Type B pancreatic cell (in vitro differentiated cells): ENCODE data around the gene SWI5. TPM values are rescaled to one million over a fixed set of nuclear protein-coding genes. Genes with fewer than 3 reads are reported as not detected.
"Not testable (repeated sequence)": the region's sequence is repeated elsewhere in the genome, so short reads cannot be mapped to it uniquely, and the experiment has no call there.

ENCODE experiments used
- DNase-seq: peaks from one replicate; pipeline ENCODE4 v3.0.0; 2021; ENCODE audit warnings: mixed read lengths; ENCODE audit not compliant: unreplicated experiment; ENCODE audit errors: extremely low spot score
- H3K27ac Mint-ChIP-seq: 2 replicates; pipeline ENCODE4 v1.8.0; 2021; ENCODE audit warnings: mild to moderate bottlenecking, mixed read lengths
- H3K27me3 Mint-ChIP-seq: 2 replicates; pipeline ENCODE4 v1.8.0; 2021; ENCODE audit warnings: mixed read lengths
- H3K36me3 Mint-ChIP-seq: 2 replicates; pipeline ENCODE4 v1.8.0; 2021; ENCODE audit warnings: mixed read lengths
- H3K4me1 Mint-ChIP-seq: one replicate; pipeline ENCODE4 v1.8.0; 2021; ENCODE audit warnings: mixed read lengths; ENCODE audit not compliant: unreplicated experiment
- H3K4me3 Mint-ChIP-seq: 2 replicates; pipeline ENCODE4 v1.8.0; 2021; ENCODE audit warnings: mild to moderate bottlenecking, mixed read lengths
- H3K9me3 Mint-ChIP-seq: 2 replicates; pipeline ENCODE4 v1.8.0; 2021; ENCODE audit warnings: mixed read lengths
- CTCF ChIP-seq: fragments of 200-600 bp; sonication (generic); conservative IDR thresholded peaks from 2 replicates; pipeline ENCODE4 v1.5.0; 2021; ENCODE audit warnings: antibody characterized with exemption, mild to moderate bottlenecking
- long read RNA-seq: library from polyadenylated mRNA; unstranded; transcript quantifications from one replicate; pipeline ENCODE4 v2.0.0, GENCODE V29; 2020
- total RNA-seq: library from RNA; stranded (reverse); gene quantifications from 2 replicates; pipeline ENCODE4 v1.2.1, GENCODE V29; 2021; ENCODE audit warnings: low replicate concordance

Gene SWI5
- 23.0 and 25.1 TPM in 2 replicates for total RNA-seq
- long read RNA-seq, transcript SWI5-201 (5 exons, 980 nt) = minor isoform, 9 of 25 reads
- long read RNA-seq, transcript SWI5-203 (5 exons, 763 nt) = major isoform, 13 of 25 reads
- long read RNA-seq, partial matches to known transcripts = 1 of 25 reads
- long read RNA-seq, other reads (novel, unspliced or antisense) = 0 of 25 reads

- peak within 1 kb of the TSS; percentile 85 for H3K27ac Mint-ChIP-seq
Measured at GRCh38 chr9:128276008-128276573, at the start of gene SWI5. Gene SWI5 (plus strand): TSS chr9:128276276.

DNA sequence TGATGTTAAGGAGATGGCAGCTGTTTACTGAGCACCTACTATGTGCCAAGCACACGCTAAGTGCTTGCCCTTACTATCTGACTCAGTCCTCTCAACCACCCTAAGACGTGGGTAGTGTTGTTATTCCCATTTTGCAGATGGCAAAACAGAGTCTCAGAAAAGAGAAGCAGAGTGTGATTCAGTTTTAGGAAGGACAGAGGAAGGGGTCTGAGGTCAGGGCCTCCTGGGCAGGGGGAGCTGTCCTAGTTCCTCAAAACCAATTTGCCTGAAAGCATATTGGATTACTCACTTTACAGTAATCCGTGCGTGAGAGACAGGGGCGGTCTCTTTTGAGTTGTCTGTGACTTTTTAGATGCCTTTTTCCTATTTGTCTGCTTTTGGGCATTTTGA, 49.7 kb upstream of the SWI5 start:
- no peaks in the 10 kb centered on the region for H3K27me3 Mint-ChIP-seq
- peaks cover 10% of the 10 kb centered on the region for H3K36me3 Mint-ChIP-seq
- no peak for TF ChIP-seq CTCF
- DNase-seq = no peak
- no peak overlapping the region for H3K4me3 Mint-ChIP-seq
- H3K9me3 Mint-ChIP-seq = no peaks in the 10 kb centered on the region
- no peaks in the 10 kb centered on the region for H3K4me1 Mint-ChIP-seq
- no peak overlapping the region for H3K27ac Mint-ChIP-seq

More at GRCh38 chr9:128276008-128276573, at the start of gene SWI5:
- peak; percentile 100 for DNase-seq
- H3K36me3 Mint-ChIP-seq = peaks cover 12% of the 10 kb centered on the region
- H3K4me1 Mint-ChIP-seq = peaks cover 32% of the 10 kb centered on the region
- peak within 1 kb of the TSS; percentile 94 for H3K4me3 Mint-ChIP-seq
- no peaks in the 10 kb centered on the region for H3K27me3 Mint-ChIP-seq
- no peak for TF ChIP-seq CTCF
- H3K9me3 Mint-ChIP-seq = no peaks in the 10 kb centered on the region

DNA sequence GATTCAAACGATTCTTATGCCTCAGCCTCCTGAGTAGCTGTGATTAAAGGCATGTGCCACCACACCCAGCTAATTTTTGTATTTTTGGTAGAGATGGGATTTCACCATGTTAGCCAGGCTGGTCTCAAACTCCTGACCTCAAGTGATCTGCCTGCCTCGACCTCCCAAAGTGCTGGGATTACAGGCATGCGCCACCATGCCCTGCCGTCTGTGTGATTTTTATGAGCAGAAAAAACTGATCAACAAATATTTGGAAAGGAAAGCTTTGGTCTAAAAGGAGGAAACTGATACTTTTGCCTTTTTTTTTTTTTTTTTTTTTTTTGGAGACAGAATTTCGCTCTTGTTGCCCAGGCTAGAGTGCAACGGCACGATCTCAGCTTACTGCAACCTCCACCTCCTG, 45.2 kb upstream of the SWI5 start:
- not testable (repeated sequence) for H3K27me3 Mint-ChIP-seq, DNase-seq, H3K4me3 Mint-ChIP-seq, H3K4me1 Mint-ChIP-seq, H3K36me3 Mint-ChIP-seq, H3K27ac Mint-ChIP-seq, H3K9me3 Mint-ChIP-seq

DNA sequence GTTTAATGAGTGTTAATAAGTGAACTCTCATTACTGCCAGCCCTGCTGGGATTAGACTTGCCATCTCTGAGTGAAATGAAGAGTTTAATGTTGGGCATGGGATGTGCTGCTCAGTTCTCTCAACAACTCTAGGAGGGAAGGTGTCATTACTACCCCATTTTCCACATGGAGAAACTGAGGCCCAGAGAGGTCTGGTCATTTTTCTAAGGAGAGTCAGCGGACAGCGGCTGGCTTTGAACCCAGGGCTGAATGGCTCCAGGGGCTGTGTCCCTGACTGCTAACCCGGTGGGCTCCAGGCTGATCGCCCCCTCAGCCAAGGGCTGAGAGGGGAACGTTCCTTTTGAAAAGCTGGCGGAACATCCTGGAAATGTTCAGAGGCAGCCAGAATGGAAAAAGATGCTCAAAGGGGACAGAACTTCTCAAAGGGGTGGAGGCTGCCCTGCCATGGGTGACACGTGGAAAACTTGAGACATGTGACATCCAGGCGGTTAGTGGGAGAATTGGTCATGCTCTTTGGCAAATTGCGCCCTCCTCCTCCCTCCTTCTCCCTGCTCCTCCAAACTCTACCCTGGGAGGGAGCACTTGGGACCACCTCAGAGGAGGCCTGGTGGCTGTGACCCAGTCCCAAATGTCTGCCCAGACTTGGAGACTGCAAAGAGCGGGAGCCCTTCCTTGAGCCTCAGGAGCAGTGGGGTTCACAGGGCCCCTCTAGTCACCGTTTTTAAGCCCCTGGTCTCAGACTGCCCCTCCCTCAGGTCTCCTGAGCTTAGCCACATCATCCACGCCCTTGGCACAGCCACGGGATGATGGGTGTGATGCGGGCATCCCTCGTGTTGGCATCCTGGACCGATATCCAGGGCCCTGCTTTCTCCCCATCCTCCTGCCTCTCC, 44.2 kb upstream of the SWI5 start:
- Mint-ChIP-seq H3K27me3 (no peaks in the 10 kb centered on the region), H3K4me3 (no peak overlapping the region), H3K36me3 (peaks cover 3% of the 10 kb centered on the region), H3K4me1 (no peaks in the 10 kb centered on the region), H3K9me3 (no peaks in the 10 kb centered on the region), H3K27ac (no peak overlapping the region)
- no peak for DNase-seq
- TF ChIP-seq CTCF = no peak

DNA sequence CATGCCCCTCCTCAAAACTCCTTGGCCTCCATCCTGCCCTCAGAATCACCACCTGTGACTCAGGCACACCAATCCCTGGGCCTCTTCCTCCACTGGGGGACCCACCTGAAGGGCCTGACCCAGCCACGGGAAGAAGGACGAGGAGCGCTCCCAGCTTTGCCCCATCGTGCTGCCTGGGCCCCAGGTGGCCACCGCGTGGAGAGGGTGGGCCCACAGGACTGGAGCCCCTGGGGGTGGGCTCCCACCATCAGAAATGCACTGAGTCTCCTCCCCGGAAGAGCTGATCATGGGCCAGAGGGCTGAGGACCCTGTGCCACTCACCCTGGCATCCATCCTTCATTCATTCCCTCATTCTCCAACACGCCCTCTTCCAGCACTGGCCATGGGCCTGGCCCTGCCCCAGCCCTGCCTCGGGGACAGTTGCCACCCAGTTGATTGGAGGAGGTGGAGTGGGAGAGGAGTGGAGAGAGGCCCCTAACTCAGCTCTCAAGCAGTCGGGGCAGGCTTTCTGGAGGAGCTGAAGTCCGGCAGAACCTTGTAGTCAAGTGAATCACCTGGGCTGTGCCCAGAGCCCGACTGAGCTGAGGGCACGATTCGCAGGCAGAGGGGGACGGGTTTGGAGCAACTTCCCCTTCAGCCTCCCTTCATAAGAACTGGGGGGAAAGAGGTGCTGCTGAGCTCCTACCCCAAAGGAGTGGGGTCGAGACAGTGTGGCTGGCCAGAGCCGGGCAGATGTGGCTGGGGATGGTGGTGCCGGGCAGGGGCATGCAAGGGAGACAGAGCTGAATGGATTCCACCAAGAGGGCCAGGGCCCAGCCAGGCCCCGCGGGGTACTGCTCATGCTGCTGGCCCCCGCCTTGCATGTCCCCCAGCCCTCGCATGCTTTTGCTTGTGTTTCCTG, 43.3 kb upstream of the SWI5 start:
- no peak for TF ChIP-seq CTCF
- Mint-ChIP-seq H3K4me1 (no peaks in the 10 kb centered on the region), H3K27ac (no peak overlapping the region), H3K27me3 (no peaks in the 10 kb centered on the region), H3K9me3 (no peaks in the 10 kb centered on the region), H3K4me3 (no peak overlapping the region), H3K36me3 (peaks cover 3% of the 10 kb centered on the region)
- DNase-seq = no peak
